ENCODE results near the gene TRIM52. TPM values are rescaled to one million over a fixed set of nuclear protein-coding genes. Genes with fewer than 3 reads are reported as not detected.

The TRIM52 gene
- total RNA-seq, 2 experiments from 2014 or later: 35.9 to 37.6 TPM

DNA sequence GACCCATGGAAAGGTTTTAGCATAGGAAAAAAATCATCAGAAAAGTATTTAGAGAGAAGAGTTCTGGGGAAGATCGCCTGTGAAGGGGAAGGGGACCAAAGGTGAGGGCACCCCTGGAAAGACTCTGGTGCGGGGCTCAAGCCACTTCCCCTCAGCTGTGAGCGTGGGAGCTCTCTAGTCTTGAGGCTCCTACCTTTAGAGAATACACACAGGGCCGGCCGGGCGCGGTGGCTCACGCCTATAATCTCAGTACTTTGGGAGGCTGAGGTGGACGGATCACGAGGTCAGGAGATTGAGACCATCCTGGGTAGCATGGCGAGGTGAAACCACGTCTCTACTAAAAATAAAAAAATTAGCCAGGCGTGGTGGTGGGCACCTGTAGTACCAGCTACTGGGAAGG, 30.9 kb downstream of the TRIM52 start:
- ChIA-PET POLR2A (interaction anchor here (0.7 to 1.4 kb wide), 5 partner anchors 13 to 32 kb away, joined by 3 to 5 read pairs (median 4); partner anchors contain the start of gene RACK1), CTCF (no interaction called here)

GRCh38 chr5:181224390-181225229, 36.3 kb downstream of the TRIM52 start:
- H3K4me3 Mint-ChIP-seq: peak overlapping the region; percentile 96
- ATAC-seq (ENCODE audit: poor library complexity) (no peak), DNase-seq (peak in 8 of 14 experiments; percentile 23 to 65 (median 47))
- peak overlapping the region; percentile 99 for H3K27ac Mint-ChIP-seq
- H3K4me3 ChIP-seq (ENCODE audit: low read length): peak overlapping the region; percentile 80
- CTCF ChIA-PET: interaction anchor here (1.0 to 1.6 kb wide), 2 partner anchors 17 to 20 kb away, joined by 3 to 4 read pairs; no protein-coding TSS in a partner anchor
- peaks cover 45% of the 10 kb centered on the region for H3K36me3 Mint-ChIP-seq (ENCODE audit: low read depth)
- H3K27me3 ChIP-seq (ENCODE audit: control insufficient read depth in 1 of 2, insufficient read depth in 2 of 2, low read length in 2 of 2): no peaks in the 10 kb centered on the region
- no peaks in the 10 kb centered on the region for H3K9me3 ChIP-seq (ENCODE audit: control insufficient read depth in 1 of 2, insufficient read depth in 1 of 2, low read length in 2 of 2)
- peaks cover 12% of the 10 kb centered on the region for H3K36me3 ChIP-seq (ENCODE audit: insufficient read depth, low read length)
- intact Hi-C loops (cut with DNase I, micrococcal nuclease): loop anchor here in 1 of 2 experiments (1.0 kb wide), 1 partner anchor 18 kb away; no protein-coding TSS in a partner anchor
- no peaks in the 10 kb centered on the region for H3K9me3 Mint-ChIP-seq
- H3K27ac ChIP-seq (ENCODE audit: low read depth in 1 of 2, low read length in 2 of 2): peak overlapping the region; percentile 97 to 99
- peaks cover 61% of the 10 kb centered on the region for H3K4me1 ChIP-seq (ENCODE audit: insufficient read depth, low read length)
- H3K4me1 Mint-ChIP-seq (ENCODE audit: low read depth): peaks cover 56% of the 10 kb centered on the region
- TF ChIP-seq, protein P1, sequence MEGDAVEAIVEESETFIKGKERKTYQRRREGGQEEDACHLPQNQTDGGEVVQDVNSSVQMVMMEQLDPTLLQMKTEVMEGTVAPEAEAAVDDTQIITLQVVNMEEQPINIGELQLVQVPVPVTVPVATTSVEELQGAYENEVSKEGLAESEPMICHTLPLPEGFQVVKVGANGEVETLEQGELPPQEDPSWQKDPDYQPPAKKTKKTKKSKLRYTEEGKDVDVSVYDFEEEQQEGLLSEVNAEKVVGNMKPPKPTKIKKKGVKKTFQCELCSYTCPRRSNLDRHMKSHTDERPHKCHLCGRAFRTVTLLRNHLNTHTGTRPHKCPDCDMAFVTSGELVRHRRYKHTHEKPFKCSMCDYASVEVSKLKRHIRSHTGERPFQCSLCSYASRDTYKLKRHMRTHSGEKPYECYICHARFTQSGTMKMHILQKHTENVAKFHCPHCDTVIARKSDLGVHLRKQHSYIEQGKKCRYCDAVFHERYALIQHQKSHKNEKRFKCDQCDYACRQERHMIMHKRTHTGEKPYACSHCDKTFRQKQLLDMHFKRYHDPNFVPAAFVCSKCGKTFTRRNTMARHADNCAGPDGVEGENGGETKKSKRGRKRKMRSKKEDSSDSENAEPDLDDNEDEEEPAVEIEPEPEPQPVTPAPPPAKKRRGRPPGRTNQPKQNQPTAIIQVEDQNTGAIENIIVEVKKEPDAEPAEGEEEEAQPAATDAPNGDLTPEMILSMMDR (IDR thresholded peaks at IDR 0.05): no peak
- POLR2A ChIA-PET: interaction anchor here (1.1 to 5.8 kb wide), 9 partner anchors 8 to 414 kb away, joined by 3 to 187 read pairs (median 39); partner anchors contain the start of genes RACK1, TRIM52 and TRIM7
- H3K27me3 Mint-ChIP-seq: peaks cover 21% of the 10 kb centered on the region

More for the DNA sequence above, 30.9 kb downstream of the TRIM52 start:
- Mint-ChIP-seq H3K4me3 (no peak overlapping the region), H3K36me3 (ENCODE audit: low read depth) (peaks cover 53% of the 10 kb centered on the region), H3K27ac (peak overlapping the region; percentile 63), H3K9me3 (no peaks in the 10 kb centered on the region), H3K27me3 (no peaks in the 10 kb centered on the region), H3K4me1 (ENCODE audit: low read depth) (peaks cover 41% of the 10 kb centered on the region)
- H3K36me3 ChIP-seq (ENCODE audit: insufficient read depth, low read length): peaks cover 61% of the 10 kb centered on the region
- no peak overlapping the region for H3K27ac ChIP-seq (ENCODE audit: low read depth in 1 of 2, low read length in 2 of 2)
- TF ChIP-seq, protein P1 (IDR thresholded peaks at IDR 0.05): no peak
- no peak for DNase-seq
- intact Hi-C loops (cut with DNase I, micrococcal nuclease): no loop called here
- ATAC-seq (ENCODE audit: poor library complexity): no peak
- H3K4me1 ChIP-seq (ENCODE audit: insufficient read depth, low read length): peaks cover 26% of the 10 kb centered on the region
- no peak overlapping the region for H3K4me3 ChIP-seq (ENCODE audit: low read length)
- no peaks in the 10 kb centered on the region for H3K27me3 ChIP-seq (ENCODE audit: control insufficient read depth in 1 of 2, insufficient read depth in 2 of 2, low read length in 2 of 2)
- H3K9me3 ChIP-seq (ENCODE audit: control insufficient read depth in 1 of 2, insufficient read depth in 1 of 2, low read length in 2 of 2): no peaks in the 10 kb centered on the region

- Histone ChIP-seq H3K9me3 (ENCODE audit: control insufficient read depth in 1 of 2, insufficient read depth in 1 of 2, low read length in 2 of 2) (no peaks in the 10 kb centered on the region), H3K27me3 (ENCODE audit: control insufficient read depth in 1 of 2, insufficient read depth in 2 of 2, low read length in 2 of 2) (no peaks in the 10 kb centered on the region), H3K36me3 (ENCODE audit: insufficient read depth, low read length) (peaks cover 4% of the 10 kb centered on the region), H3K4me1 (ENCODE audit: insufficient read depth, low read length) (peaks cover 58% of the 10 kb centered on the region), H3K4me3 (ENCODE audit: low read length) (peak overlapping the region; percentile 80), H3K27ac (ENCODE audit: low read depth in 1 of 2, low read length in 2 of 2) (peak overlapping the region; percentile 97 to 99)
- peak overlapping the region; percentile 99 for H3K27ac Mint-ChIP-seq
- peaks cover 48% of the 10 kb centered on the region for H3K4me1 Mint-ChIP-seq (ENCODE audit: low read depth)
- peak overlapping the region; percentile 96 for H3K4me3 Mint-ChIP-seq
- POLR2A ChIA-PET: interaction anchor here (0.6 to 5.8 kb wide), 17 partner anchors 9 to 419 kb away, joined by 3 to 187 read pairs (median 6); partner anchors contain the start of genes RACK1, TRIM52 and TRIM7
- peak in 3 of 14 experiments; percentile 22 to 77 (median 65) for DNase-seq
- CTCF ChIA-PET: interaction anchor here (0.6 to 2.5 kb wide), 5 partner anchors 16 to 39 kb away, joined by 3 to 14 read pairs (median 3); partner anchors contain the start of gene TRIM52
- H3K9me3 Mint-ChIP-seq: no peaks in the 10 kb centered on the region
- H3K27me3 Mint-ChIP-seq: peaks cover 21% of the 10 kb centered on the region
- no peak for ATAC-seq (ENCODE audit: poor library complexity)
- TF ChIP-seq, protein P1 (IDR thresholded peaks at IDR 0.05): no peak
- intact Hi-C loops (cut with DNase I, micrococcal nuclease): loop anchor here (1.0 to 2.0 kb wide), 3 partner anchors 17 to 37 kb away; partner anchors contain the start of gene TRIM52 (in 2 of the 2)
- H3K36me3 Mint-ChIP-seq (ENCODE audit: low read depth): peaks cover 38% of the 10 kb centered on the region
Measured at GRCh38 chr5:181223729-181224389, 37.1 kb downstream of the TRIM52 start.

Measured in CD4-positive, alpha-beta T cell (primary cell).